CD4-positive, alpha-beta T cell treated with Interleukin-4 for 1 hour (primary cell): ENCODE measurements around the gene CRK.
A peak's percentile ranks its signal among the peaks of the same experiment; 100 is the strongest.
"Not testable (repeated sequence)": the region's sequence is repeated elsewhere in the genome, so short reads cannot be mapped to it uniquely, and the experiment has no call there.

Source experiments
- DNase-seq, 2 donors: peaks; one replicate each; pipeline ENCODE4 v3.0.0-alpha.2; 2020 to 2022

Gene CRK

GRCh38 chr17:1462164-1463112 is 6.4 kb upstream of the CRK start:
- DNase-seq = no peak

GRCh38 chr17:1461198-1461944 is 5.3 kb upstream of the CRK start:
- peak in 1 of 2 donors; percentile 31 for DNase-seq

- DNase-seq = no peak
These were observed 4.2 kb upstream of the CRK start for GRCh38 chr17:1460233-1460632.

- DNase-seq = peak; percentile 43 to 45
These were observed 688 bp downstream of the CRK start for GRCh38 chr17:1455291-1455796.

- no peak for DNase-seq
These were observed 1.5 kb downstream of the CRK start for GRCh38 chr17:1454541-1454940.

GRCh38 chr17:1453694-1454093 is 2.3 kb downstream of the CRK start:
- DNase-seq = not testable (repeated sequence)

GRCh38 chr17:1452836-1453235 is 3.2 kb downstream of the CRK start:
- DNase-seq = no peak

- not testable (repeated sequence) for DNase-seq
These were observed 5.8 kb downstream of the CRK start for GRCh38 chr17:1450261-1450660.

- DNase-seq = no peak
These were observed 6.5 kb downstream of the CRK start for GRCh38 chr17:1449412-1449967.

GRCh38 chr17:1447052-1447451 is 9.0 kb downstream of the CRK start:
- no peak for DNase-seq

- no peak for DNase-seq
These were observed 9.8 kb downstream of the CRK start for GRCh38 chr17:1446201-1446600.

GRCh38 chr17:1445695-1446094 is 10.3 kb downstream of the CRK start:
- not testable (repeated sequence) for DNase-seq

- DNase-seq = not testable (repeated sequence)
These were observed 13.3 kb downstream of the CRK start for GRCh38 chr17:1442721-1443120.

GRCh38 chr17:1442187-1442586 is 13.8 kb downstream of the CRK start:
- no peak for DNase-seq

- DNase-seq = no peak
These were observed 15.1 kb downstream of the CRK start for GRCh38 chr17:1440921-1441320.

- no peak for DNase-seq
These were observed 17.4 kb downstream of the CRK start for GRCh38 chr17:1438593-1439083.

- no peak for DNase-seq
These were observed 20.7 kb downstream of the CRK start for GRCh38 chr17:1435326-1435725.

GRCh38 chr17:1434150-1434549 is 21.9 kb downstream of the CRK start:
- no peak for DNase-seq

- no peak for DNase-seq
These were observed 24.4 kb downstream of the CRK start for GRCh38 chr17:1431631-1432104.

GRCh38 chr17:1423456-1424135 is 32.4 kb downstream of the CRK start:
- no peak for DNase-seq

GRCh38 chr17:1422885-1423284 is 33.1 kb downstream of the CRK start:
- no peak for DNase-seq

GRCh38 chr17:1421470-1421869 is 34.6 kb downstream of the CRK start:
- DNase-seq = no peak
